Adrenal gland (tissue), 5 donors: ENCODE results near the gene ZNF791.

ENCODE experiments used
- POLR2A ChIP-seq, 2 donors: fragments of 450-650 bp; IDR thresholded peaks; one replicate each; pipeline ENCODE4 v1.6.1; 2017; ENCODE audit warnings: antibody characterized with exemption in 2 of 2, mild to moderate bottlenecking in 2 of 2, moderate library complexity in 1 of 2
- TF ChIP-seq, protein P1 (sequence below), 6 experiments: fragments of 450-650 bp in 4 of 6; fragments of 200-600 bp in 2 of 6; sonication (generic) in 1 of 6; IDR thresholded peaks; 1 replicate in 5 of 6; 2 replicates in 1 of 6; pipeline versions ENCODE4 v1.5.1 to v1.8.0; 2016 to 2021; ENCODE audit warnings: antibody characterized with exemption in 6 of 6, mild to moderate bottlenecking in 2 of 6, moderate library complexity in 1 of 6
- donor health status: DM: no; HTN: no; CAD: no.

DNA sequence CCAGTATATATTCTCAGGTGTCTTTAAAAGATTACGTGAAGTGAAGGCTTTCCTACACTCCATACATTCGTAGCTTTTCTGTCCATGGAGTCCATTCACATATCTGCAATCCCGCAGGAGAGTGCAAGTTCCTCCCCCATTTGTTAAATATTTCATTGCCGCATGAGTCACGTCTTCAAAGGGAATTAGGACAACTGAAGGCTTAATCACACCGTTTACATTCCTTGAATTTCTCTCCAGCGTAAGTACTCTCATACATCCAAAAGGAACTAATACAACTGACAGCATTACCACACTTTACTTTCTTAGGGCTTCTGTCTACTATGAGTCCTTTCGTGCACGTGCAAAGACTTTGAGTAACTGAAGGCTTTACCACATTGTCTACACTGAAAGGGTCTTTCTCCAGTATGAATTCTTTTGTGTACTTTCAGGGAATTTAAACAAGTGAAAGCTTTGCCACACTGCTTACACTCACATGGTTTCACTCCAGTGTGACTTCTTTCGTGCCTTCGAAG lies 30.5 kb upstream of the ZNF791 start:
- TF ChIP-seq POLR2A (IDR thresholded peaks at IDR 0.05) = no peak
- TF ChIP-seq, protein P1, sequence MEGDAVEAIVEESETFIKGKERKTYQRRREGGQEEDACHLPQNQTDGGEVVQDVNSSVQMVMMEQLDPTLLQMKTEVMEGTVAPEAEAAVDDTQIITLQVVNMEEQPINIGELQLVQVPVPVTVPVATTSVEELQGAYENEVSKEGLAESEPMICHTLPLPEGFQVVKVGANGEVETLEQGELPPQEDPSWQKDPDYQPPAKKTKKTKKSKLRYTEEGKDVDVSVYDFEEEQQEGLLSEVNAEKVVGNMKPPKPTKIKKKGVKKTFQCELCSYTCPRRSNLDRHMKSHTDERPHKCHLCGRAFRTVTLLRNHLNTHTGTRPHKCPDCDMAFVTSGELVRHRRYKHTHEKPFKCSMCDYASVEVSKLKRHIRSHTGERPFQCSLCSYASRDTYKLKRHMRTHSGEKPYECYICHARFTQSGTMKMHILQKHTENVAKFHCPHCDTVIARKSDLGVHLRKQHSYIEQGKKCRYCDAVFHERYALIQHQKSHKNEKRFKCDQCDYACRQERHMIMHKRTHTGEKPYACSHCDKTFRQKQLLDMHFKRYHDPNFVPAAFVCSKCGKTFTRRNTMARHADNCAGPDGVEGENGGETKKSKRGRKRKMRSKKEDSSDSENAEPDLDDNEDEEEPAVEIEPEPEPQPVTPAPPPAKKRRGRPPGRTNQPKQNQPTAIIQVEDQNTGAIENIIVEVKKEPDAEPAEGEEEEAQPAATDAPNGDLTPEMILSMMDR (IDR thresholded peaks at IDR 0.05) = no peak
